Endothelial cell (in vitro differentiated cells): Measurements from ENCODE around the gene CAMTA1. TPM values are rescaled to one million over a fixed set of nuclear protein-coding genes. Genes with fewer than 3 reads are reported as not detected.
A peak's percentile ranks its signal among the peaks of the same experiment; 100 is the strongest.

Experiments
- DNase-seq: peaks from one replicate; pipeline ENCODE4 v3.0.0; 2021; ENCODE audit warnings: low spot score
- H3K27ac Mint-ChIP-seq: one replicate; pipeline ENCODE4 v1.8.0; 2021; ENCODE audit warnings: mixed read lengths, inconsistent platforms; ENCODE audit not compliant: unreplicated experiment
- H3K27me3 Mint-ChIP-seq: one replicate; pipeline ENCODE4 v1.8.0; 2021; ENCODE audit warnings: mild to moderate bottlenecking, moderate library complexity, mixed read lengths, inconsistent platforms; ENCODE audit not compliant: unreplicated experiment
- H3K36me3 Mint-ChIP-seq: one replicate; pipeline ENCODE4 v1.8.0; 2021; ENCODE audit warnings: mild to moderate bottlenecking, low read depth, mixed read lengths, inconsistent platforms; ENCODE audit not compliant: unreplicated experiment
- H3K4me1 Mint-ChIP-seq: one replicate; pipeline ENCODE4 v1.8.0; 2021; ENCODE audit warnings: mild to moderate bottlenecking, mixed read lengths, inconsistent platforms; ENCODE audit not compliant: unreplicated experiment
- H3K4me3 Mint-ChIP-seq: one replicate; pipeline ENCODE4 v1.8.0; 2021; ENCODE audit warnings: mild to moderate bottlenecking, mixed read lengths, inconsistent platforms; ENCODE audit not compliant: unreplicated experiment
- H3K9me3 Mint-ChIP-seq: one replicate; pipeline ENCODE4 v1.8.0; 2021; ENCODE audit warnings: mixed read lengths, inconsistent platforms; ENCODE audit not compliant: unreplicated experiment
- CTCF ChIP-seq: fragments of 200-600 bp; sonication (generic); IDR thresholded peaks from one replicate; pipeline ENCODE4 v1.5.0; 2021; ENCODE audit warnings: antibody characterized with exemption; ENCODE audit not compliant: unreplicated experiment
- total RNA-seq: library from RNA; stranded (reverse); fragmentation: NEBNext Ultra II Directional; extraction: Animal tissue kit (Norgen Biotek cat#: 25700); gene quantifications from one replicate; pipeline ENCODE4 v1.2.1, GENCODE V29; 2021; ENCODE audit not compliant: unreplicated experiment

CAMTA1 gene
- total RNA-seq, 1 donor from 2014 or later, result 87.3 TPM

- Mint-ChIP-seq H3K4me3 (peak overlapping the region; percentile 61), H3K27ac (no peak overlapping the region), H3K27me3 (no peaks in the 10 kb centered on the region), H3K4me1 (no peaks in the 10 kb centered on the region), H3K9me3 (no peaks in the 10 kb centered on the region), H3K36me3 (peaks cover 38% of the 10 kb centered on the region)
- no peak for TF ChIP-seq CTCF
- DNase-seq, result no peak
Measured at GRCh38 chr1:6850537-6850936, 65.3 kb downstream of the CAMTA1 start.

DNA sequence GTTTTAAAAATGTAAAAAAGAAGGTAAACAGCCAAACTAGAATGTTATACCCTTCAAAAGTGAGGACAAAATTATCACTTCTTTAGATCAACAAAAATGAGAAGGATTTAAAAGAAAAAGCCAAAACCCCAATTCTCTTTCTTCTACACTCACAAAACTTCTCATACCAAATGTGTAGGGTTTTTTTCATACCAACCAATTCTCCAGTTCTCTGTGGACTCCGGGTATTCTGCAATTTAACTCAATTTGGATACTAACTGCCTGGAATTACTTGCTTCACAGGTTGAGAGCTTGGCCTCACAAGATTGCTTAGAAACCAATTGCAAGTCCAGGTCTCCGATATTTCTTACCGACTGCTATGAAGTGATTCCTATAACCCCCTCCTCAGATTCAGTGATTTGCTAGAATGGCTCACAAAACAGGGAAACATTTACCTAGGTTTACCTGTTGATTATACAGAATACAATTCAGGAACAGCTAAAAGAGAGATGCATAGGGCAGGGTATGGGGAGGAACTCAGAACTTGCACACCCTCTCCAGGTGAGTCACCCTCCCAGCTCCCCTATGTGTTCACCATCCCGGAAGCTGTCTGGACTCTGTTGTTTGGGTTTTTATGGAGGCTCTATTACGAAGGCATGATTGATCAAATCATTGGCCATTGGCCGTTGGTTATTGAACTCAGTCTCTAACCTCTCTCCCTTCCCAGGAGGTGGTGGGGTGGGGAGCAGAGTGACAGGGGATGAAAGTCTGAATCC lies 67.1 kb downstream of the CAMTA1 start:
- Mint-ChIP-seq H3K27me3 (no peaks in the 10 kb centered on the region), H3K27ac (no peak overlapping the region), H3K4me3 (no peak overlapping the region), H3K9me3 (no peaks in the 10 kb centered on the region), H3K4me1 (no peaks in the 10 kb centered on the region), H3K36me3 (peaks cover 23% of the 10 kb centered on the region)
- no peak for TF ChIP-seq CTCF
- DNase-seq, result no peak

DNA sequence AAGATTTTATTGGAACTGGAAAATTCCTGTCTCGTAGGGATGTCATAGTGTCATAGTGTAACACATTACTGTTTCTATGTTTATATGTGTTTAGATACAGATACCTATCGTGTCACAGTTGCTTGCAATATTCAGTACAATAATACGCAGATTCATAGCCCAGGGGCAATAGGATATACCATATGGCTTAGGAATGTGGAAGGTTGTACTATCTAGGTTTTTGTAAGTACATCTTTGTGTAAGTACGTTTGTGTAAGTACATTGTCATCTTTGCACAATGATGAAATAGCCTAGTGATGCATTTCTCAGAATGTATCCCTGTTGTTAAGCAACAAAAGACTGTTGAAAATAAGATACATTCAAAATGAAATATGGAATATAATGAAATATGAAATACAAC lies 68.9 kb downstream of the CAMTA1 start:
- no peaks in the 10 kb centered on the region for H3K4me1 Mint-ChIP-seq
- DNase-seq, result no peak
- TF ChIP-seq CTCF, result no peak

GRCh38 chr1:6857831-6858230 lies 72.6 kb downstream of the CAMTA1 start:
- Mint-ChIP-seq H3K4me1 (no peaks in the 10 kb centered on the region), H3K27me3 (no peaks in the 10 kb centered on the region), H3K36me3 (peaks cover 14% of the 10 kb centered on the region), H3K27ac (no peak overlapping the region), H3K9me3 (no peaks in the 10 kb centered on the region), H3K4me3 (no peak overlapping the region)
- no peak for DNase-seq
- TF ChIP-seq CTCF, result no peak

More for the DNA sequence above, 68.9 kb downstream of the CAMTA1 start:
- Mint-ChIP-seq H3K27me3 (no peaks in the 10 kb centered on the region), H3K27ac (no peak overlapping the region), H3K36me3 (peaks cover 23% of the 10 kb centered on the region), H3K9me3 (no peaks in the 10 kb centered on the region), H3K4me3 (no peak overlapping the region)

GRCh38 chr1:6858596-6858995 lies 73.3 kb downstream of the CAMTA1 start:
- TF ChIP-seq CTCF, result no peak
- DNase-seq, result no peak
- no peaks in the 10 kb centered on the region for H3K4me1 Mint-ChIP-seq
- no peak overlapping the region for H3K4me3 Mint-ChIP-seq
- no peak overlapping the region for H3K27ac Mint-ChIP-seq
- H3K27me3 Mint-ChIP-seq, result no peaks in the 10 kb centered on the region
- H3K9me3 Mint-ChIP-seq, result no peaks in the 10 kb centered on the region
- H3K36me3 Mint-ChIP-seq, result peaks cover 12% of the 10 kb centered on the region
